Germinal center (tissue), 1 donor: ENCODE data around the gene MAGEA9B.
"Not testable (repeated sequence)": the region's sequence is repeated elsewhere in the genome, so short reads cannot be mapped to it uniquely, and the experiment has no call there.

Source experiments
- DNase-seq: peaks from one replicate; pipeline ENCODE4 v3.0.0; 2012; ENCODE audit warnings: mixed read lengths, low spot score

MAGEA9B gene, protein sequence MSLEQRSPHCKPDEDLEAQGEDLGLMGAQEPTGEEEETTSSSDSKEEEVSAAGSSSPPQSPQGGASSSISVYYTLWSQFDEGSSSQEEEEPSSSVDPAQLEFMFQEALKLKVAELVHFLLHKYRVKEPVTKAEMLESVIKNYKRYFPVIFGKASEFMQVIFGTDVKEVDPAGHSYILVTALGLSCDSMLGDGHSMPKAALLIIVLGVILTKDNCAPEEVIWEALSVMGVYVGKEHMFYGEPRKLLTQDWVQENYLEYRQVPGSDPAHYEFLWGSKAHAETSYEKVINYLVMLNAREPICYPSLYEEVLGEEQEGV

DNA sequence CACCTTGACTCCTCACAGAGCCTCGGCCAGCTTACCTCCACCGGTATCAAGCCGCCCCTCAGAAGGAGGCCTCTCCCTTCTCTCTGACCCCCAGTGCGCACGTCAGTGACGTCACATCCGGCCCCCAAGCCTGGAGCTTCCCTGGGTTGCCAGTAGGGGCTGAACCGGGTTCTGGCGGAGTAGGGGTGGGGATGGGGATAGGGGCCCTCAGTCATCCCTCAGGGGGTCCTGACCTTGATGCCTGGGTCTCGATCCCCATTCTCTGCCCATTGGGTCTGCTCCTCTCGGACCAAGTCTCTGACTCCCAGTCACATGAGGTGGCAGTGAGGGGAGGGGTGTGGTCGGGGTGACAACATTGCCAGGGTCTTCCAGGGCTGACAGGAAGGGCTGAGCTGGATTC, at the start of gene MAGEA9B:
Gene MAGEA9B (minus strand): TSS at position 101 of the 400 bp plus-strand sequence. CDS start 4,280 bp downstream, outside the sequence.
- DNase-seq = not testable (repeated sequence)

DNA sequence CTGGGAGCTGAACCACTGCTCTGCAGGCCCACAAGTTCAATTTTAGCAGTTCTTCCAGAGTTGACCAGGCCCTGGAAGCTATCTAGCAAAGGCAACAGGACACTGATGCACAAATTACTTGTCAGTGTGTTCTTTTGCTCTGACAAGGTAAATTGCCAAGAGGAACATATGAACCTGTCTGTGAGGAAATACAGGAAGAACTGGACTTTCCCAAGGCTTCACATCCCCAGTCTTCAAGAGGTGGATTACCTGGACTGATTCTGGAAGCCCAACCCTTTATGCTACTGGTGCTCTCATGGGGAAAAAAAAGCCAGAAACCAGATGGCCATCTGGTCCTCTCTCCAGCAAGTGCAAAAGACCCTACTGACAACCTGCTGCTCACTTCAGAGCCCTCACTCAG, 46.3 kb upstream of the MAGEA9B start:
- no peak for DNase-seq

DNA sequence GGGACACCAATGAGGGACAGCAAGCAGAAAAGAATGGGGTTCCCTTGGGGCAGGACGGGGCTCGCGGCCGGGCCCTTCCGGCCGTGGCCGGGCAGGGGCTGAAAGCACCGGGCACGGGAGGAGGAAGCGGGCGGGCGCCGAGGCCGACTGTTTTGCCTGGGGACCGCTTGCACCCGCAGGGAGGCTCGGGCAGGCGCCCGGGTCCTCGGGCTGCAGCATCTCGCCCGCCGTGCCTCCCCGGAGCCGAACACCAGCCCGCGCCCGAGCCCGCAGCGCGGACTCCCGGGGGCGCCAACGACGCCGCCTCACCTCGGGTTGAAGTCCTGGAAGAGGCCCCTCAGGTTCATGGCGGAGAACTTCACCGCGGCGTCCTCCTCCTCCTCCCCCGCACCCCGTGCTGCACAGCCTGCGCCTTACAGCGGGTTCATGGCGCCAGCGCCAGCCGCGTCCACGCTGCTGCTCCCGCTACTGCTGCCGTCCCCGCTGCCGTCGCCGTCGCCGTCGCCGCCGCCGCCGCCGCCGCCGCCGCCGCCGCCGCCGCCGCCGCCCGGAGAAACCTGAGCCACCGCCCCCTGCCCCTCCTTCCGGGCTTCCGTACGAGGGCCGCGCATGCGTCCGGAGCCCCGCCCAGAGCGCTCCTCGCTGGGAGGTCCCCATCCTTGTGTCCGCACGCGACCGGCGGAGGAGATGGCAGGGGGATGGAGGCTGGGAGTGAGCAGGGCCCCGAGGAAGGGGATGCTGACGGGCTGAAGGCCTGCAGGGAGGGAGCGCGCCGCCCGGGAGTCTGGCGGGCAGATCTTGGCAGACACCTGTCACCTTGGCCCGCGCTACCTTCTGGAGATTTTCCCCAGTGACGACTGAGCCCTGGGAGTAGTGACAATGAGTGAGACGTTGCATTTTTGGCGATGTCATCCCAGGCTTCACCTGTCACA, 44.2 kb upstream of the MAGEA9B start, which contains the start of gene TMEM185A:
Gene TMEM185A (minus strand): TSS at position 559 of the 932 bp plus-strand sequence. CDS start 212 bp downstream, at position 347.
- DNase-seq = peak; percentile 74

DNA sequence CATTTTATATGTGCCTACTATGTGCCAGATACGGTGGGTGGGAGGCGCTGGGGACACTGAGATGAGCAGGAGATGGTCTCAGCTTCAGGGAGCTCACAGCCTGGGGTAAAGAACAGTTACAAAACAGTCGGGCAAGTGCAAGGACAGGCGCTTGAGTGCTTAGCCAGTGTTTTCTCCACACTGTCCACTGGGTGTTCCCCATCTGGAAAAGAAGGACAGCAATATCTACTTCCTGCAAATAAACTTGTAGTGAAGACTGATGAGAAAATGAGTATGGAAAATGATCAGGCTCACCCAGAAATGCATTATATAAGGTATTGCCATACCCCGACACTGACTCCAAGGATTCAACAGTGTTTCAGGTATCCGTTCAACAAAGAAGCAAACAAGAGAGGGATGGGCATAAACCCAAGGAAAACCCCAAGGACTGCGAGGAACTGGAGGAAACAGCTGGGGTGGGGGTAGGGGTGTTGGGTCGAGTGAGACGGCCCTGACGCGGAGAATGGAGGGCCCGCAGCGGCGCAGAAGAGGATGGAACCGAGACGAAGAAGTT, 43.5 kb upstream of the MAGEA9B start:
- peak; percentile 3 for DNase-seq

DNA sequence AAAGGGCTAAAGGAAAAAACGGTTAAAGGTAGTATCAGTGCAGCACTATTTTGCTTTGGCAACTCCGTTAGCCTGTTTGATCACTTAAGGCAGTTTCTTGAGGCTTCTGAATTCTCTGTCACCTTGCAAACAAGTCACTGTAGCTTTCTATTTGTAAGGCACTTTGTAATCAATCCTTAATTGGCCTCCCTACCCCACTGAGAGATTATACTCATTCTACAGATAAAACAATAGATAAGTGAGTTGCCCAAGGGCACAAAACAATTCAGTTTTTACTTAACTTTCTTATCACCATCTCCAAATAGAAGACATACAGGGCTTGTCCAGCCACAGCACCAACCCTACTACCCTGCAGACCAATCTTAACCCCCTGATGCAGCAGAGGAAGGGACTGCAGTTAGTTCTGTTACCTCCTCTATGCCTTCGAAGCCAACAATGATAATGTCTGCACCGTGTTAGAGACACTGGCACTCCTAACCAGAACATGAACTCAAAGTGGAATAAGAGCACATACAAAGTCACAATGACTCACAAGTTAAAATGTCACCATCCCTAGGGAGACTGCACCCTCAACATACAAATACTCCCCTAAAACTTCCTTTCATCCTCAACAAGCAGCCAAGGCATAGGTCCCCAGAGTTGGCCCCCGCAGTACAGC, 42.6 kb upstream of the MAGEA9B start:
- DNase-seq = no peak

DNA sequence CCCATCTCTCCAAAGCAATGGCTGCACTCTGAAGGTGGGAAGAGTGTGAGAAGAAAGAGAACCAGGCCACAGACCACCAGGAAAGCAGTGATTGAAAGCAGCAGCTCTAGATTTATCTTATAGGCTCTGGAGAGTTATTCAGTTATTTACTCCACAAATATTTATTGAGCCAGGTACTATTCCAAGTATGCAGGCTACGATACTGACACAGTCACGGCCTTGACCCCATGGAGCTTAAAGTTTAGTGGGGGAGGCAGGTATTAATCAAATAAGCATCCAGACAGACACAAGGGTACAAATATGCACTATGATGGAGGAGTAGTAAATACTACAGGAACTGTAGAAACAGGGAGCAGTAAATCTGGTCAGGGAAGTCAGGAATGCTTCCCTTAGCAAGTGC, 41.5 kb upstream of the MAGEA9B start:
- no peak for DNase-seq

DNA sequence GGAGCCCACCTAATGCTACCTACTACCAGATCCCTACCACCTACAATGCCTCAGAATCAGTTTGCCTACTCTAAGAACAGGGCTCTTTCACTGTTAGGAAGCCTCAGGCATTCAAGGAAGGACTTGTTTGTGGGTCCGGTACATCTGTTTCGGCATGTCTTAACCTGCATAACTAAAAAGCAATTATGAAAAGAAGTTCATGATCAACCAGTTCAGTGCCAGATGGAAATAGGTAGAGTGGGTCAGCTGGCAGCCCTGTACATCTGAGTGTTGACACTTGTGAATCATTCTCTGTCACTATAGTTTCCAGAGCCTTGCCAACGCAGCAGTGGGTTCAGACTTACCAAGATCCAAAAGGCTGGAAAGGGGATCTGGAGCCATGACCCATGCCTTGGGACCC, 41.0 kb upstream of the MAGEA9B start:
- no peak for DNase-seq

DNA sequence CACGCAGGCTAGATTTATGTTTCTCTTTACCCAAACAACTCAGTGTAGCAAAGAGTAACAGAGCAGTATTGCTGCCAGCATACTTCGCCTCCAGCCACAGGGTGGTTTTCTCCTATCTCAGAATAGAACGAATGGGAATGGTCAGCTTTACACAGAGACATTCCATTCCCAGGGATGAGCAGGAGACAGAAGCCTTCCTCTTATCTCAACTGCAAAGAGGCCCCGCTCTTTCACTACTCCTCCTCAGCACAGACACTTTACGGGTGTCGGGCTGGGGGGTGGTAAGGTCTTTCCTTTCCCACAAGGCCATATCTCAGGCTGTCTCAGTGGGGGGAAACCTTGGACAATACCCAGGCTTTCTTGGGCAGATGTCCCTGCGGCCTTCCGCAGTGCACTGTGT, 39.6 kb upstream of the MAGEA9B start:
- not testable (repeated sequence) for DNase-seq

DNA sequence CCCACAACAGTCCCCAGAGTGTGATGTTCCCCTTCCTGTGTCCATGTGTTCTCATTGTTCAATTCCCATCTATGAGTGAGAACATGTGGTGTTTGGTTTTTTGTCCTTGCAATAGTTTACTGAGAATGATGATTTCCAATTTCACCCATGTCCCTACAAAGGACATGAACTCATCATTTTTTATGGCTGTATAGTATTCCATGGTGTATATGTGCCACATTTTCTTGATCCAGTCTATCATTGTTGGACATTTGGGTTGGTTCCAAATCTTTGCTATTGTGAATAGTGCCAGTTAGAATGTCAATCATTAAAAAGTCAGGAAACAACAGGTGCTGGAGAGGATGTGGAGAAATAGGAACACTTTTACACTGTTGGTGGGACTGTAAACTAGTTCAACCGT, 32.4 kb upstream of the MAGEA9B start:
- not testable (repeated sequence) for DNase-seq

DNA sequence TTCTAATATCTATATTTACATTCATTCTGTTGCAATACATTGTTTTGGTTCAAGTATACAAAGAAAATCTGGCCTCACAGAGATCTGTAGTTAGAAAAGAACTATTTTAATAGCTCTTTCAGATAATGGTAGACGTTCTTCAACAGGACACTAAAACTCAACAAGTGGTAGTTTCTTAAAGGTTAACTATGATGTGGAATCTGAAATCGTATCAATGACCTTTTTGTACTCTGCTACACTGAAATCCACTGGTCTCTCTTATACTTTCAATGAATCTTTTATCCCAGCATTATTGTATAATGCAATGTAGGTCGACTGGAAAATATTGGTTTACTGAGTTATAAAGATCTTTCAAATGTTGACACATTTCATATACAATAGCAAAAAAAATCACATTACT, 31.6 kb upstream of the MAGEA9B start:
- no peak for DNase-seq

DNA sequence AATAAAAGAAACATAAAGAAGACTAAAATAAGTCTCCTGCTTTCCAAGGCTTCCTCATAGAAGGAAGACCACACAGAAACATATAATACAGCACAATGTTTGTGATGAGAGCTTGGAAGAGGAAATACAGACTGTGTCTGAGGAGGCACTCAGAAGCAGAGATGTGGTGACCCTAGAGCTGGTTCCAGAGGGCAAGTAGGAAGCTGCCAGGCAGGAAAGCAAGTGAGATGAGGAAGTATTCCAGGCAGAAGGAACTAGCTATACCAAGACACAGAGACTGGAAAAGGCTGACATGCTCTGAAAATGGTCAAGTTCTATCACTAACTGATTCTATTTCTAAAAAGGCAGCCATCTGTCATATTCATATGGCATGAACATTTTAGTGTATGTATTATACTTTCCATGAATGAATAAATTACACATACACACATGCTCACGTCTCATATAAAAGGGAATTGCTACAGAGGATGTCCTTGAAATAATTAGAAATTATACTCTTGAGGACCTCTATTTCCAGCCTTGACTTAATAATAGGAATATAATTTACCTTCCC, 24.4 kb upstream of the MAGEA9B start:
- no peak for DNase-seq

DNA sequence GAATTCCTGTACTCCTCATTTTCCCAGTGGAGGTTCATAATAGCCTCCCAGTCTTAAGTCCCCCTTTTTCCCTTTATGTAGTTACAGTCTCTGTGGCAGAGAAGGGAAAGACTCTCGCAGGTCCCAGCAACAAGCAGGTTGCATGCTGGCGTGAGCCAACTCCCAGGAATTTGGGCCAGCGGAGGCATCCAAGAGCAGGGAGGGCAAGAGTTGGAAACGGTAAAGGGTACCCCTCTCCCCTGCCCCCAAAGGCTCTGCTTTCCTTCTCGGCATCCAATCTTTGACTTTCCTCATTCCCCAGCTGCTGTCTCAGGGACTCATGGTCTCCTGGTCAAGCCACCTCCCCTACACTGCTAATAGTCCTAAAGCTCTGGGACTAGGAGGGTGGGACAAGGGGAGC, 23.3 kb upstream of the MAGEA9B start:
- DNase-seq = no peak

DNA sequence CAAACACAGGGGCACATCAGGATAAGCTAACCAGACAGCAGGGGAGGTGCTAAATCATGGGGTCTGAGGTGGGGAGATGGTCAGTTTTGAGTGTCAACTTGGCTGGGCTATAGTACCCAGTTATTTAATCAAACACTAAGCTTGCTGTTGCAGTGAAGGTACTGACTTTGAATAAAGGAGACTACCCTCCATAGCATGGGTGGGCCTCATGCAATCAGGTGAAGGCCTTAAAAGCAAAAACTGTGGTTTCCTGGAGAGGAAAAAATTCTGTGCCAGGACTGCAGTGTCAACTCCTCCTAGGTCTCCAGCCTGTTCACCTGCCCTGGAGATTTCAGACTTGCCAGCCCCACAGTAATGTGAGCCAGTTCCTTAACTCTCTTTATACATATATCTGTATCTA, 20.4 kb upstream of the MAGEA9B start:
- DNase-seq = no peak

DNA sequence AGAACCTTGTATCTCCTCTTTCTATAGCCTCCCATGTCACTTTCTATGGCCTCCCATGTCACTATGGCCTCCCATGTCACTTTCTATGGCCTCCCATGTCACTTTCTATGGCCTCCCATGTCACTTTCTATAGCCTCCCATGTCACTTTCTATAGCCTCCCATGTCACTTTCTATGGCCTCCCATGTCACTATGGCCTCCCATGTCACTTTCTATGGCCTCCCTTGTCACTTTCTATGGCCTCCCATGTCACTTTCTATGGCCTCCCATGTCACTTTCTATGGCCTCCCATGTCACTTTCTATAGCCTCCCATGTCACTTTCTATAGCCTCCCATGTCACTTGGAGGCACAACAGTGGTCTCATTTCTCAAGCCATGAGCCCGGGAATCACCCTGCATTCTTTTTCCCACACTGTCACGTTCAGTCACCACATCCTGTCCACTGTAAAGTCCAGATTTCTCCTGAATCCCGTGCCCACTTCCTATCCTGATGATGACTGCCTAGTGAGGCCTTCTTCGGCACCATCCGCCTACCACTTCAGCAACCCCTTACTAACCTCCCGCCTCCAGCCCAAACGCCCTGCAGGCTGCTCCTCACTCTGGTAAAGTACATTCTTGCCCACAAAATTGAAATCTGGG, 18.1 kb upstream of the MAGEA9B start:
- not testable (repeated sequence) for DNase-seq

DNA sequence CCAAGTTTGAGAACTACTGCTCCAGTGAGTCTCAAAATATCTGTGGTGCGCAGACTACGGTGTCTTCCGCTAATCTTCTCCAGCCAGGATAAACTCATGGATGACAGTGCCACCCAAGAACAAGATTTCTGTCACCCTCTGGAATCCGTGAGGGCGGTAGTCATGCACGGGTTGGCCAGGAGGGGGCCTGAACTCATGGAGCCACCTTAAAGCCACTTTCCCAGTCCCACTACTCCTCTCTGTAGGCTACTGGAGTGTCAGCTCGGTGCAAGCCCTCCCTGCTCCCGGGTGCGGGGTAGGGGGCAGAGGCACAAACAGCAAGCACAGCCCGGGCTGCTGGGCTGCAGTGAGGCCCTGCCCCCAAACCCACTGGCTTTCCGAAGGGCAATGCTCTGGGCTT, 11.3 kb upstream of the MAGEA9B start:
- not testable (repeated sequence) for DNase-seq

DNA sequence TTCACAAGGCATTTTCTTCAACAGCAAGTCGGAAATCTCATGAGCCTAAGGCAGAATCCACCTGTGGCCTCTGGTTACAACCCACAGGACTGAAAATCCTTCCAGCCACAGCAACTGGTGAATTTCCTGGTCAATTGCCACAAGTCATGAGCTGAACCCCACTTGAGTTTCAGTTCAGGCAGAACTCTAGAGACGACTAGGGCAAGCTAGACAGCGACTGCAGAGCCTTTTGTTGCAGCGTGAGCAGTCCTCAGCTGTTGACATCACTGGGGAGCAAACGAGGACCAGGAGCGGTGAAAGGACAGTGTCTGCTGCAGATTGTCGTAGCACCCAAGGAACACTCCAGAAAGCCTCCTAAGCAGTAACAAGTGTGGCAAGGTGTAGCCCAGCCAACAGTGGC, 8.7 kb upstream of the MAGEA9B start:
- not testable (repeated sequence) for DNase-seq

DNA sequence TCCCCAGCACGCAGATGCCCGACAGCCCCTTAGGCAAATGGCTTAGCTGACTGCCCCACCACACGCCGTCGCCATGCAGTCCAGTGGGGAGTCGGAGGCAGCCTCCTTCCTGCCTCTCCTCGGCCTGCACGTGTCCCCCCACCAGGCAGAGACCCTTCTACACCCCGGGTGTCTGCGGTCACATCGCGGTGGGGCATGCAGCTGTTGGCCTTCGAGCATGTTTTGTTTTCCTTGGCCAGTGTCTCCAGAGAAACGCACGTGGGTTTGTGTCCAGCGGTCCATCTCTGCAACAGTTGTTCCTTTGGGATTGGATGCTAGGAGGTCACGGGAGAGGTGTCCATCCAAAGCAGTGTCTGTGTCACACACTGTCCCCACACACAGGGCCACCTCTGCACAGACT, 8.0 kb upstream of the MAGEA9B start, which contains the start of gene HSFX2:
Gene HSFX2 (minus strand): TSS at position 101 of the 400 bp plus-strand sequence. CDS start 614 bp downstream, outside the sequence.
- not testable (repeated sequence) for DNase-seq

DNA sequence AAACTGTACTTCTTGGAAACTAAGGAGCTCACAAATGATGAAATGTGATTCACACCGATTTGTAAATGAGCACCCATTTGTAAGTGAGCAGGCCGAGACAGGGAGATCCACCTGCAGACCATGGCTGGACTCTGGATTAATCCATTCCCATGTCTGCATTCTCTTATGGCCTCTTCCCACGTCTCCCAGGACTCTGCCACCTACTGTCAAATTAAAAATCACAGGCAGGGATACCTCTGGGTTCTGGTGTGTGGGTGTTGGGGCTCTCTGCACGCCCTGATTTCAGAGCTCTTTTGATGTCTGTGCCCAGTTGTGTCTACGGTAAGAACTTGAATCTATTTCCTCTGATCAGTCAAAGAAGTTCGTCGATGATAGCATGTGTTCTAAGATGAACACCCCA, 3.7 kb upstream of the MAGEA9B start:
- DNase-seq = not testable (repeated sequence)

DNA sequence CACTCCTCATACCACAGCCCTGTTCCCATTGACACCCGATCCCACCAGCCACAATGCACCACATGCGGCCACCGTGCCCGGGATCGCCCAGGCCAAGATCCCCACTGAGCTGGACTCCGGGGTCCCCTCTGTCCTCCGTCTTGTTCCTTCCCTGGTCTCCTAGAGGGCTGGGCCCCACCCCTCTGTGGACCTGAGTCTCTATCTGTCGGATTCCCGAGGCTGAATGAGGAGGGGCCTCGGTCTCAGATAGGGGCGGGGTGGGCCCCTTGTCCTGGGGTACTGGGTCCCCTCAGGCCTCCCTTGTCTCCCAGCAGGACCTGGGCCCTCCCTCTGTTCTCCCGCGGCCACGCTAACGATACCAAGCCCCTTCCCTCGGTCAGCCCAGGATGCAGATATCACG, 1.6 kb downstream of the MAGEA9B start:
- DNase-seq = not testable (repeated sequence)

DNA sequence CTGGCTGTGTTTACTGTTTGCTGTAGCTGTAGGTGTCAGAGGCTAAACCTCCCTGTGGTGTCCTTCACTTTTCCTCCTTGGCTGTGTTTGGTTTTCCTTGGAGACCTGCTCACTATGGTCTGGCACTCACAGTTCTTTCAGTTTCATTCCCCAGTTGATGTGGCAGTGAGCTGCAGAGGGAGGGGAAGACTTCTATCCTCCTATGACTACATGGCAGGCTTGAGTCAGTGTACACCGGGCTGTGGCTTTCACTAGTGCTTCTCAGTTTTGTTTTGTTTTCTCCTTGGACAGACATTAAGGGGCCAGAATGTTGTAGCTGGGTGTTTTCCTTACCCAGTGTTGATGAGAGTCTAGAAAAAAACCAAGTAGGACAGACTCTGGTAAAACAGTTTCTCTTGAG, 13.8 kb downstream of the MAGEA9B start:
- DNase-seq = not testable (repeated sequence)

DNA sequence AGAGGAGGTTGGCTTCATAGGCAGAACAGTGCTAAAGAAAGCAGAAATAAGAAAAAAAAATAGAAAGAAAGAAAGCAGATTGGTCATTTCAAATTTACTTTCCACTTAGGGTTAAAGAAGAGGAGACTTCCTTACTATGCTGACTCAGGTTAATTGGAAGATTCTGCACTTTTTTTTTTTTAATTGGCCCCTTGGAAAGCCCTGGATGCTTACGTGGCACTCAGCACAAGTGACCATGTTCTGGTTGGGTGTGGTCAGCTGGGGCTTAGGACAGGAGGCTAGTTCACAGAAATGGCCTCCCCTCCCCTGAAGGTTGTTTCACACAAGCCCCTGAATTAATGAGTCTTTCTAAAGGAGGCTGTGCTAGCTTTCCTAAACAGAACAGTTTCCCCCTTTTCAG, 14.5 kb downstream of the MAGEA9B start:
- DNase-seq = no peak
